ENCODE measurements around the gene MOXD1.
A peak's percentile ranks its signal among the peaks of the same experiment; 100 is the strongest.
"Not testable (repeated sequence)": the region's sequence is repeated elsewhere in the genome, so short reads cannot be mapped to it uniquely, and the experiment has no call there.

MOXD1 gene

GRCh38 chr6:132282696-132283095 lies 118.6 kb downstream of the MOXD1 start:
- DNase-seq (ENCODE audit: low read depth in 2 of 2), result no peak

DNA sequence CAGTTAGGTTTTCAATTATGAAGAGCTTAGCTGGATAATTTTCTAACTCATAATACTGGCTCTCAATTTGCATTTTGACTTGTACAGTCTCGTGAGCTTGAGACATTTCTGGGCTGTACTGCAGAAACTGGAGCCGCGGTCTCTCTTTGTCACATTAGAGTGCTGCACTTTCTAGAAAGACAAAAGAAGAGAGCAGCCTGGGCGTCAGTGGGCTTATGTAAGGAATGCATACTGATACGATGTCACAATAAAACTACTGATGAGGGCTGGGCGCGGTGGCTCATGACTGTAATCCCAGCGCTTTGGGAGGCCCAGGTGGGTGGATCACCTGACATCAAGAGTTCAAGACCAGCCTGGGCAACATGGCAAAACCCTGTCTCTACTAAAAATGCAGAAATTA lies 120.8 kb downstream of the MOXD1 start:
- DNase-seq (ENCODE audit: low read depth in 2 of 2), result no peak

DNA sequence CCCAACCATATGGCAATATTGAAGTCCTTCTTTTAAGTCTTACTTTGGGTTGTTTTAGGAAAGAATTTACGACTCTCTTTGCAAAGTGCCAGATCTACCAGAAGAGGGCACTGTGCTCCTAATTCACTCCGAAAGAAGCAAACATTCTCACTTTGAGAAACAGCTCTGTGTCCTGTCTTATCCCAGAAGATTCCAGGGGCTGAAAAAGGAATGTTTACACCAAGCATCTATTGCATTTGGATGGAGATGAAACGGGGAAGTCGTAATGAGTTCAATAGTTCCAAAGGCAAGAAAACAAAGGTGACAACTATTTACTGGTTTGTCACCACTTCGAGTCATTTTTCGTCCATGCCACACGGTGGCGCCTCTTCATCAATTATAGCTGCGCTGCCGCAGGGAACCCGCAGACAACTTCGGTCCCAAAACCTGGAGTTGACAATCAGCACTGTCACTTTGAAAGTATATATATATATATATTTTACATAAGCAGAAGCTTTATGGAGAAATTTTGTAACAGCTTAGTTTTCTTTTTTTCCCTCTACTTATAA lies 121.6 kb downstream of the MOXD1 start:
- DNase-seq (ENCODE audit: low read depth in 2 of 2), result peak; percentile 24 to 41

- DNase-seq (ENCODE audit: low read depth in 2 of 2), result no peak
Observed at GRCh38 chr6:132275066-132275970, 126.0 kb downstream of the MOXD1 start.

DNA sequence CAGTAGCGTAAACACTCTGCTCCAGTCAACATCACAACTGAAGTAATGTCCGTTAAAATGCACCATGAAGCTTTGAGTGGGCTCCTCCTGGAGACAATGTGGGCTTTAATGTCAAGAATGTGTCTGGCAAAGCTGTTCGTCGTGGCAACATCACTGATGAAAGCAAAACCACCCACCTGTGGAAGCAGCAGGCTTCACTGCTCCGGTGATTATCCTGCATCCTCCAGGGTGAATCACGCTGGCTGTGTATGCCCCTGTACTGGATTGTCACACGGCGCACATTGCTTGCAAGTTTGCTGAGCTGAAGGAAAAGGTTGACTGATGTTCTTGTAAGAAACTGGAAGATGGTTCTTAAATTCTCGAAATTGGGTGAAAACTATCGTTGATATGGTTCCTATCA lies 128.5 kb downstream of the MOXD1 start:
- DNase-seq (ENCODE audit: low read depth in 2 of 2), result no peak

- DNase-seq (ENCODE audit: low read depth in 2 of 2), result no peak
Observed at GRCh38 chr6:132270726-132271402, 130.4 kb downstream of the MOXD1 start.

- DNase-seq (ENCODE audit: low read depth in 2 of 2), result not testable (repeated sequence)
Observed at GRCh38 chr6:132268666-132269065, 132.6 kb downstream of the MOXD1 start.

GRCh38 chr6:132268209-132268608 lies 133.1 kb downstream of the MOXD1 start:
- no peak for DNase-seq (ENCODE audit: low read depth in 2 of 2)

DNA sequence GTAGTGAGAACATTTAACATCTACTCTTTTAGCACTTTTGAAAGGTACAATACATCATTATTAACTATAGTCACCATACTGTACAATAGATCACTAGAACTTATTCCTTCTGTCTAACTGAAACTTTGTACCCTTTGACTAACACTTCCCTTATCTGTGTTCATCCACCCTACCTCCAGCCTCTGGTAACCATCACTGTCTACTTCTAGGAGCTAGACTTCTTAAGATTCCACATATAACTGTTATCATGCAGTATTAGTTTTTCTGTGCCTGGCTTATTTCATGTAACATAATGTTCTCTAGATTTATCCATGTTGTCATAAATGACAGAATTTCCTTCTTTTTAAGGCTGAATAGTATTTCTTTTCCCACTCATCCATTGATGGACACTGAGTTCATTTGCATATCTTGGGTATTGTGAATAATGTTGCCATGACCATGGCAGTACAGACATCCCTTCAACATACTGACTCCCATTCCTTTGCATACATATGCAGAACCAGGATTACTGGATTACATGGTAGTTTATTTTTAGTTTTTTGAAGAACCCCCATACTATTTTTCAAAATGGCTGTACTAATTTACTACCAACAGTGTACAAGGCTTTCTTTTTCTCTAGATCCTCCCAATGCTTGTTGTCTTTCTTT lies 135.7 kb downstream of the MOXD1 start:
- no peak for DNase-seq (ENCODE audit: low read depth in 2 of 2)

GRCh38 chr6:132264021-132264500 lies 137.2 kb downstream of the MOXD1 start:
- no peak for DNase-seq (ENCODE audit: low read depth in 2 of 2)

- DNase-seq (ENCODE audit: low read depth in 2 of 2), result no peak
Observed at GRCh38 chr6:132261354-132261753, 139.9 kb downstream of the MOXD1 start.

GRCh38 chr6:132259070-132259469 lies 142.2 kb downstream of the MOXD1 start:
- no peak for DNase-seq (ENCODE audit: low read depth in 2 of 2)

DNA sequence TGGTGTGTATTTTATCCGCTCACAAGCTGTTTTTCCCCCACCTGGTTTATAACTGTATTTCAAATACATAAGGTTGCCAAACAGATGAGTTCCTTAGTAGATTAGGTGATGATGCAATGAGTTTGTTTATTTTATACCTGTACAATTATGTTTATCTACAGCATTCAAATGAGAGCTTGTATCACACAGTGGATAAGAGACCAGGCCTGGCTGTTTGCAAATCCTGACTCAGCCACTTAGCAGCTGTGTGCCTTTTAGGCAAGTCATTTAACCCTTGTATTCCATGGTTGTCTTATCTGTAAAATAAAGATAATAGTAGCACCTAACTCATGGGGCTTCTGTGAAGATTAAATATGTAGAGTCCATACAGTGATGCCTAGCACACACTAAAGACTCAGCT lies 143.7 kb downstream of the MOXD1 start:
- DNase-seq (ENCODE audit: low read depth in 2 of 2), result no peak

DNA sequence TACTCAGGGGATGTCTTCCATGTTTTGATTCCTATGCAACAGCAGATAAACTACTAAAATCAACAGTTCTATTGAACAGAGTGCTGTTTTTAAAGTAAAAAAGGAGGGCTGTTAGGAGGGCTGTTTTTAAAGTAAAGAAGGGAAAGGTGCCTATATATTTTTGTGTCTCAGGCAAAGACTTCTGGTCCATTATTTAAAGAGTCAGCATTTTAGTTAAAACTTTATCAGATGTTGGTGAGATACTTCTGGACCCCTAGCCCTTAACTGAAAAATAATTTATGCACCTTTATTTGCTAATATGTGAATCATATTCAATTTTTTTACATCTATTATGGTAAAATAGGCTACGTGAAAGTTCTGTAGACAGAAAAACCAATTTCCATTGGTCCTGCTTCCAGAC lies 144.8 kb downstream of the MOXD1 start:
- no peak for DNase-seq (ENCODE audit: low read depth in 2 of 2)

DNA sequence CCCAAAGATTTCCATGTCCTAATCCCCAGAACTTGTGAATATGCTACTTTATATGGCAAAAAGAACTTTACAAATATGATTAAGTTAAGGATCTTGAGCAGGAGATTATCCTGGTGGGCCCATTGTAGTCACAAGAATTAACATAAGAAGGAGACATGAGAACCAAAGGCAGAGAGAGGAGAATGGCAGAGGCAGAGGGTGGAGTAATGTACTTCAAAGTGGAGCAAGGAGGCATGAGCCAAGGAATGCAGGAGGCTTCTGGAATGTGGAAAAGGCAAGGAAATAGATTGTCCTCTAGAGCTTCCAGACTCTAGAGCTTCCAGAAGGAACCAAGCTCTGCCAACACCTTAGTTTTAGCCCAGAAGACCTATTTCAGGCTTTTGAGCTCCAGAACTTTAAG lies 147.4 kb downstream of the MOXD1 start:
- DNase-seq (ENCODE audit: low read depth in 2 of 2), result no peak

DNA sequence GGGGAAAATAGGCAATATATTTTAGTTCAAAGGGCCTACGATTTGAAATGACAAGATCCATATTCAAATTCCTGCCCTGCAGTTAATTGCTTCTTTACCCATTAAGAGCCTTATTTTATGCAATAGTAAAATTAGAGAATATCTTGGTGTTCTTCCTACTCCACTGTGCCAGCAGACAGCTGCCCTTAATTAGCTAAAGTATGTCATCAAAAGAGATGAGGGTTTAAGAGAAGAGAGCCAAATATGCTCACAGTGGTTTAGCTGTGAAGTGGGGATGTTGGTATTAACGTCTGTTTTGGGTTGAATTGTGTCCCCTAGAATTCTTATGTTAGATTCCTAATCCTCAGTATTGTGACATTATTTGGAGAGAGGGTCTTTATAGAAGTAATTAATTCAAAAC lies 148.1 kb downstream of the MOXD1 start:
- no peak for DNase-seq (ENCODE audit: low read depth in 2 of 2)

DNA sequence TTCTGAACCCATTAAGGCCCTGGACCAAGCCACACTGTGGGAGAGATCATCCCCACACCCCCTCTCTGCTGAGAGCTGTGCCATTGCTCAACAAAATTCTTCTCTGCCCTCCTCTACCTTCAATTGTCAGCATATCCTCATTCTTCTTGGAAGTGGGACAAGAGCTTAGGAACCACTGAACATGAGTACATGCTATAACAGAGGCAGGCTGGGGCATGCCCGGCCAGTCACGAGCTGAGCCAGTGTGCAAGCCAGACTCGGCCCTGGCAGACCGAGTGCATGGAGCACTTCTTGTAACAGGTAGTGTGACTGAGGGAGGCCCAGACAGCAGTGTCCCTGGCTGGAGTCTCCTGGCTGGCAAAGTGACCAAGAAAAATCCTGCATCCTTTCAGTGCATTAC lies 149.2 kb downstream of the MOXD1 start:
- no peak for DNase-seq (ENCODE audit: low read depth in 2 of 2)

GRCh38 chr6:132251711-132252110 lies 149.6 kb downstream of the MOXD1 start:
- DNase-seq (ENCODE audit: low read depth in 2 of 2), result no peak

DNA sequence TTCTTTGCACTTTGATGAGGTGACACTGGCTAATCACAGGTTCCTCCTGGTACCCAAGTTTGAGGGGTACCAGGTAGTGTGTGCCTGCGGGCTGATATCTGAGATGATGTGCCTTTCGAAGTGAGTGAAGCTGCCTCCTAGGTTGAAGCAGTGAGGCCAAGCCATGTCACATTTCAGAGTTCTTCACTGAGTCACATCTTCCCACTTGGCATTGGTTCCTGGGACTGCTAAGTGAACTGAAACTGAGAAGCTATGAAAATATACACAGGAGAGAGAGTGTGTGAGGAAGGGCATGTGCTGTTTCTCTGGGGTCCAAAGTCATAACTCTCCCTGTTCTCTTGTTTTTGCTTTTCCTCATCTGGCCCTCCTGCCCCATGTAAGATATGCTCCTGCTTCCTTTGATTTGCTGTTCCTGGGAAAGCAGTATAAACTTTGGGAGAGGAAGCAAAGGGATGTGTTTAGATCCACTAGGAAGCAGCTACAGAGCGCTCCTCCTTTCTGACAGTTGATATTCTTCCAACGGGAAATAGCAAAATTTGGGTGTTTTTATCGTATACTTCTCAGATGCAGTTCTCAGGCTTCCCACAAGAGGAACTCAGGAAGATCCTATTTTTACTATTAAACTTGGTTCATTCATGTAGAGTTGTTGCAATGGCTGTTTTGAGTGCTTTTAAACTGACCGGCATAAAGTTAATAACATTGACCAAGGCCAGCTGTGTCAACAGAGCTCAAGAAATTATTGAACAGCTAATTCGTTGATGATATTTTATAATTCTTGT lies 153.7 kb downstream of the MOXD1 start:
- DNase-seq (ENCODE audit: low read depth in 2 of 2), result no peak

DNA sequence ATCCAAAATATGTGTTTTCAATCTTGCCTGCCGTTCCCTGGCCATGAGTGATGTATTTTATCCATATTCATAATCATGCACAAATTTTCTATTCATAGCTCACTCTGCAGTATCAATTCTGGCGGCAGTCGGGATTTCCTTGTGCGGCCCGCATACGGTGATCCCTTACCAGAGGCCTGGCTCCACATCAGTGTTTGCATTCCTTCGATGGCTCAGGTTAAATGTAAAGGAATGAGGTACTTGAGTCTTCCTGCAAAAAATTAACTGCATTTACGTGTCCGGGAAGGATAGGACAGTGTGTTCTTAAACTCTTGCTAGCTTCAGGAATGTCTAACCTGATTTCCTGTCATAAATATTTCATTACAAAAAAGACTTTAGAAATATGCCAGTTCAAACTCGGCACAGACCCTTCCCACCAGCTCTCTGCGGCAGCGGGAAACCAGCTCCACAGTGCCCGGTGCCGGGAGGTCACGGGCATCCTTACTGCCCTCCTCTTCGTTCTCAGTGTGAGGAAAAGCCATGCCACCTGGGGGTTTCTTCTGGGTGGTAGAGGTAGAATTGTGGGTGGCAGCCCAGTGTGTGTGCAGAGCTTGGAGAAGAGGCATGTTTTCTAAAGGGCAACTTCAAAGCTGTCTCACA lies 154.5 kb downstream of the MOXD1 start:
- DNase-seq (ENCODE audit: low read depth in 2 of 2), result no peak

- no peak for DNase-seq (ENCODE audit: low read depth in 2 of 2)
Observed at GRCh38 chr6:132246120-132246617, 155.1 kb downstream of the MOXD1 start.

Measured in stimulated activated CD8-positive, alpha-beta memory T cell treated with anti-CD3 and anti-CD28 coated beads, Interleukin-2, amount 100 ng/mL, for 1 hour (primary cell).